ENCODE measurements around the gene PNKP.

Gene PNKP

DNA sequence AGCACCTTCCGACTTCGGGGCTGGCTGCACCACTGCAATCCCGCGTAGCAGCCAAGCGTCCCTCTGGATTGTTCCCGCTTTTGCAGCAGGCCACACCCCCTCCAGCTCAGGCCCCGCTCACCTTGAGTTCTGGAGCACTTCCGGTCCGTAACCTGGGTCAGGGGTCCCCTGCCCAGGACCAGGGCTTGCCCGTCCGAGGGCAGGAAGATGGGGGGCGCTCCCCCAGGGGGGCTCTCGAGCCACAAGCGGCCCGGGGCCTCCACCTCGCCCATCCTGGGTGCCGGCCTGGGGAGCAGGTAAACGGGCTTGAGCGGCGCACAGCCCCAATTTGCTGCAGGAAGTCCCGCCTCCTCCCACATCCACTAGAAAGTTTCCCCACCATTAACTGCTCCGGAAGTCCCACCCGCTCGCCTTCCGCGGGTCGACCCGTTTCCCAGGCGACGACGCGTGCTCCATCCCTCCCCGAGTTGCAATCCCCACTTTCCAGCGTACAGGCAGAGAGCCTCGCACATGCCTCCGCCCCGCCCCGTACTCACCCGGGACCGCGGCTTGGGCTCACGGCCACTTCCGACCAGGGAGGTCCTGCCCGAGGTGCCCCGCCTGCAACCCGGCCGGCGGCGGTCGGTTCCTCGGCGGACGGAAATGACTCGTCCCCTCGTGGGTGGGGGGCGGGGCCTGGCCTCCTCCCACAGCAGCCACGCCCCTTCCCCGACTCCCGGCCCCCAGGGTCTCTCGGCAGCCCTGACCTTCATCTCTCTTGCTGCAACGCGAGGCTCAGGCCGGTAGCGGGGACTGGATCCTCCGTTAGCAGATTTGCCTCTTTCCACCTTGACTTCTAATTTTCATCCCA, at the start of gene PNKP:
Gene PNKP (minus strand): TSS at position 644 of the 850 bp plus-strand sequence. CDS start 372 bp downstream, at position 272.
- DNase-seq (ENCODE audit: low spot score) = peak; percentile 96

DNA sequence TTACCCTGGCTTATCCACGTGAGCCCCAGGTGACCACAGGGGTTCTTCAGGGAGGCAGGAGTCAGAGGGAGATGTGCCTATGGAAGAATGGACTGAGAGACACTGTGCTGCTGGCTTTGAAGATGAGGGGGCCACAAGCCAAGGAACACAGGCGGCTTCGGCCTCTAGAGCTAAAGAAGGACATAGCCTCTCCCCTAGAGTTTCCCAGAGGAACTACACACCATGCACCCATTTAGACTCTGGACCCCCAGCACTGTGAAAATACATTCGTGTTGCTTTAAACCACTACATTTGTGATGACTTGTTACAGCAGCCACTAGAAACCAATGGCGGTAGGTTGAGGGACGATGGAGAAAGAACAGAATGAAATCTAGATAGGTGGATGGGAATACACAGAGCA, 47.9 kb upstream of the PNKP start:
- no peak for DNase-seq (ENCODE audit: low spot score)

DNA sequence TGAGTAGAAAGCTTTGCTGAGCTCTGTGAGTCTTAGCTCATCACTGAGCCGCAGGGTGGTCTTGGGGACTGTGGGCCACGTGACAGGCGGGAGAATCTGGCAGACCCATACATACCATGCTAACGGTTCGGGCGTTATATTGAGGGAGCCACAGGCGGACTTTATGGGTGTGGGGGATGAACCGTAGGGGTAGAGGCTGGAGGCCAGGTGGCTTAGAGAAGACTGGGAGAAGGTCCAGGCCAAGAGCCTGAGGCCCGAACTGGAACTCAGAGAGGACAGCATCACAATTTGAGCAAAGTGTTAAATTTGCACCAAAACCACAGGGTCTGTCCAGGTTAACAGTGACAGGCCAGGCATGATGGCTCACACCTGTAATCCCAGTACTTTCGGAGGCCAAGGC, 46.3 kb upstream of the PNKP start:
- DNase-seq (ENCODE audit: low spot score) = no peak

DNA sequence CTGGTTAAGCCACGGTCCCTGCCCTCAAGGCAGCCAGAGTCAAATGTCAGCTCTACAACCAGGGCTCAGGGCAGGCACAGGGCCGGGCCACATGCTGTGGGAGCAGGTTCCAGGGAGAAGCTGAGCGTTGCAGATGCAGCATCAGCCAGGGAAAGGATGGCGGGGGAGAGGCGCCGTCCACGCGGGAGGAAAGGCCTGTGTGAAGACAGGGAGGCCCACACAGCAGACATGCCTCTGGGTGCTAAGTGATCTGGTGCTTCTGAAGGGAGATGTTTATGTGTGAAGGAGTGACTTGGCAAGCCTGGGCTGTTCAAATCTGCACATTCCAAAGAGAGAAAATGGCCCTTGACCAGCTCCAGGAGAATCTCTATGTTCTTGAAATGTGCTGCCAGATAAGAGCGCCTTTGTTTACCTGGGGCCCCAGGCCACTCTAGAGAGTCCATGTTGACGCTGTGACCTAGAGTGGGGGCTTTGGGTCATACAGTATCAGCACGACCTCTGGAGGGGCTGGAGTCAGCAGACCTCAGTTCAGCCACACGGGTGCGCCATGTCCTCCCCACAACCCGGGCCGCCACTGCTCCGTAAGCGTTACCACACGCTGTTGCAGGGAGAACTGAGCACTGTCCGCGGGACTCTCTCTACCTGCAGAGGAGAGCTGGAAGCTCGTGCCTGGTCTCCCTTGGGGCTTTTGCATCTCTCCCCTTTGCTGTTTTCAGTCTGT, 45.7 kb upstream of the PNKP start:
- no peak for DNase-seq (ENCODE audit: low spot score)

DNA sequence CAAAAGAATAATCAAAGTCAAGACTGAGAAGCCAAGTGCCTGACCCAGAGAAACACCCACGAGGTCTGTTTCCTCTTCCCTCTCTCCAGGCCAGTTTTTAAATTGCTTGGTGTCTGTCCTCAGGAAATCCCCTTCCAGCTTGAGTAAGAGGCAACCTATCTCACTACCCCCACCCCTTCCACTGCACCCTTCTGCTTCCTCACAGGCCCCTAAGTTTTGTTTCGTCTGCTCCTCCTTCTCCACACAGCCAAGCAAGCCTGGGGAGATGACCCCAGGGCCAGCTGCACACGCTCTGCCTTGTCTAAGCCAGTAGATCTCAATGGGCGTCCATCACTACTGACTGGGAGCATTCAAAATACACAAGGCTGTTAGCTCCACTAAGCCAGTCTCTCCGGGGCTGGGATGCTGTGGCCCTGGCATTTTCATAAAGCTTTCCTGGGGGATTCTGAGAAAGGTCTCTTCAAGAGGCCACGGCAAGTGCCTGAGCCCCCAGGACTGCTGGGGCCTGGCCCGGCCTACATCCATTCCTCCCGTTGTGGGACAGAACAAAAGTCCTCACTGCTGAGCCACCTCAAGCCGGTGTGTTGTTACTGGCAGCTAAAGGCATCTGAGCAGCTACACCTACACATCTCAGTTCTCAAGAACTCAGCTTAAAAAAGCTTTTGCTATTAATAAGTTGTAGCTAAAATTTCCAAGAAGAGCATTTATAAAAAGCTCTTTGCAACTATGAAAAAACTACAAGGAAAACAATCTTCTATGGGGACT, 44.2 kb upstream of the PNKP start:
- DNase-seq (ENCODE audit: low spot score) = no peak

DNA sequence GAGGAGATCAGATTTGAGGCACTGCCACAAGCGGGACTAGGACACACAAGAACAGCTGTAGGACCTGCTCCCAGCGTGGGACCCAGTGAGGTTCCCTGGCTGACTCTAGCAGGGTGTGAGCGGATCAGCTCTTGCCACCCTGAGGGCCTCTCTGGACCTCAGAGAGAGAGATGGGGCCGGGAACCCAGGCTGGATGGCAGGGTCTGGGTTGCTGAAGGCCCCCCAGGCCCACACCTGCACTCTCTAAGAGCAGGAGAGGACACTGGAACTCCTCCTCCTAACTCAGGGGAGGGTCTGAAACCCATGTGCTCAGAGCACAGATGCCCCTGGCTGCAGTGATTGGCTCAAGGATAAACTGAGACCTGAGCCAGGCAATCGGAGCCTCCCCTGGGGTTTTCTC, 42.8 kb upstream of the PNKP start:
- DNase-seq (ENCODE audit: low spot score) = no peak

DNA sequence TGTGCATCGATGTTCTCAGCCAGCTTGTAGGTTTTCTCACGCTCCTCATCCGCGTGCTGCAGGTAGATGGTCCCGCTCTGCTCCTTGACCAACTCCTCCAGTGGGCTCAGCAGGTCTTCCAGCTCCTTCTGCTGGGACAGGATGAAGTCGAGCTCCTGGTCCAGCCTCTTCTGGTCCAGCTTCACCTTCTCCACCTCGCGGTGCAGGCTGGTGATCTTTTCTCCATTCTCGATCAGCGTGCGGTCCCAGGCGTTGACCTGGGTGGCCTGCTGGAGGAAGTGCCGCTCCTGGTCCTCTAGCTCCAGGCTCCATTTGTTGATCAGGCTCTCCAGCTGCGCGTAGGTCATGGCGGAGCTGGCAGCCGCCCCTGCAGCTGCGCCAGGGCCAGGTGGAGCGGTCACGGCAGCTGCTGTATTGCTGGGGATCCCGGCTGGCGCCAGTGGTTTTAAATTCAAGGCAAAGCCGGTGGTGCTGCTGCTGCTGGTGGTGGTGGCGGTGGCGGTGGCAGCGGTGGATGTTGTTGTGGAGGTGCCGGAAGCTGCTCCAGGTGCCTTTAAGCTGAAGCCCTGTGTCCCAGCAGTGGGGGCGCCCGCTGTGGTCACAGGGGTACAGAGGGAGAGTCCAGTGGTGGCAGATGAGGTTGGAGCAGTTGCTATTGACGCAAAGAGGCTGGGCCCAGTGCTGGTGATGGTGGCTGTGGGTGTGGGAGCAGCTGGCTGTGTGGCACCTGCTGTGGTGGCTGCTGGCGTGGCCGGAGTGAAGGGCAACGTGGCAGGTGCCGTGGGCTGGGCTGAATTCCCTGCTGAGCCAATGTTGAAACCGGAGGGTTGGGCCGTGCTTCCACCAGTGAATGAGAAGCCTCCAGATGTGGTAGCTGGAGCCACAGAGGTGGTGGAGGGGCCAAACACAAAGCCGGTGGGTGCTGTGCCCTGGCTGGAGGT, 41.4 kb upstream of the PNKP start:
- DNase-seq (ENCODE audit: low spot score) = no peak

DNA sequence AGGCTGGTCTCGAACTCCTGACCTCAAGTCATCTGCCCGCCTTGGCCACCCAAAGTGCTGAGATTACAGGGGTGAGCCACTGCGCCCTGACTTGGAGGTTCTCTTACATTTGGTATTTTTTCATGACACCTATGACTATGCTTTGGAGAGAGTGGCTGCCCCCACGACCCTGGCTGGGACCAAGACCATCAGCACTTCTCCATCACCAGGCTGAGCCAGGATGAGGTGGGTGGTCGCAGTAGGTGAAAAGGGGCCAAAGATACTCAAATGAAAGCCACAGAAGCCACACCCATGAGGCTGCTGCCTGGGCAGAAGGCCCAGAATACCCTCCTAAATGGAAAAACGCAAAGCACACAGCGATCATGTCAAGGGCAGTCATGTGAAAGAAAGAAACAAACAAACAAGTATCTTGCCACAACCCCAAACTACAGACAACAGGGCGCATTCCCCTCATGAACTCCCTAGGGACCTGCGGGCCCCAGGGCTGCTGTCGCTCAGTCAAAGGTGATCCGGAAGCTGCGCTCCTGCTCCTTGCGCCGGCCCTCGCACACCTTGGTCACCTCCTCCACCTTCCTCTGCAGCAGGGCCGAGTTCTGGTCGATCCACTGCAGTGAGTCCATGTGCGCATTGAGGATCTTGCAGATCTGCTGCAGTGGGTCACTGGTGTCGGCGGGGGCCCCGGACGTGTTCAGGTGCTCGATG, 40.5 kb upstream of the PNKP start:
- DNase-seq (ENCODE audit: low spot score) = no peak

DNA sequence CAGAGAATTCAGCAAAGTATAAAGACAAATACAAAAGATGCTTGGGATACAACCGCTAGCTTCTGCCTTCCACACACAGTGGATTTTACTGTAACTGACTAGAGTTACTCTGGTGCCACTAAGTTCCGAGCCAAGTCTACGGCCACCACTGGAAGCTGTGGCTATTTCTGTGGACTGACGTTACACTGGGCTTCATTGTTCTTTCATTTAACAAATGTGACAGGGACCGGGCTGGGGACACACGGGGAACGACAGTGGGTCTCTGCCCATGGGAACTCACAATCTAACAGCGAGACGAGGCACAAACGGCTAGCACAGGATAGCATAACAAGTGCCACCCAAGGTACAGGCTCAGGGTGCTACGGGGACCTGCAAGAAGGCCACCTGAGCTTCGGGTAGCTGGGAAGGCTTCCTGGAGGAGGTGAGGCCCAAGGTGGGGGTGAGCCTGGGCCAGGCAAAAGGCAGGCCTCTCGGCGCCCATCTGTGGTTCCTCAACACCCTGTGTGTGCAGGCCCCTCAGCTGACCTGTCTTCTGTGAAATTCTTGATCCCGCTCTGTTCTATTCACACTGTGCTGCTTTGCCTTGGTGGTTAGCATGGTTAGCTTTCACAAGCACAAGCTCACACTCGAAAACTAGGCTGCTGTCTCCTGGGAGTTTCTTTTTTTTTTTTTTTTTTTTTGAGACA, 39.6 kb upstream of the PNKP start:
- DNase-seq (ENCODE audit: low spot score) = no peak

DNA sequence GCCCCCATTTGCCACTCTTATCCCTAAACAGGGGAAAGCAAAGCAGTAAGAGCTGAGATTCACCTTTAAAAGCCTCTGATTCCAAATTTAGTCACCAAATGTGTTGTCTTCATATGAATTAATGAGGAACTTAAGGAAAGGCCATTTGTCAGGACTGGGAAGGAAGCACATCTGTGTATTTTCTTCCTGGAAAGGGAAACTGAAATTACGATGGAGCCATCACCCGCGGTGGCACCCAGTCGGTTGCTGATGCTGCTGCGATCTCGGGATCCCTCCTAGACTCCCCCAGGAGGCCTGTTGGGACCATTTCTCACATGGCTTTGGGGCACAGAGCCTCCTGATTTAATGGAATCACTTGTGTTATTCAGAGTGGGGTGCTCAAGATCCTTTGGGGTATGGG, 36.8 kb upstream of the PNKP start:
- no peak for DNase-seq (ENCODE audit: low spot score)

DNA sequence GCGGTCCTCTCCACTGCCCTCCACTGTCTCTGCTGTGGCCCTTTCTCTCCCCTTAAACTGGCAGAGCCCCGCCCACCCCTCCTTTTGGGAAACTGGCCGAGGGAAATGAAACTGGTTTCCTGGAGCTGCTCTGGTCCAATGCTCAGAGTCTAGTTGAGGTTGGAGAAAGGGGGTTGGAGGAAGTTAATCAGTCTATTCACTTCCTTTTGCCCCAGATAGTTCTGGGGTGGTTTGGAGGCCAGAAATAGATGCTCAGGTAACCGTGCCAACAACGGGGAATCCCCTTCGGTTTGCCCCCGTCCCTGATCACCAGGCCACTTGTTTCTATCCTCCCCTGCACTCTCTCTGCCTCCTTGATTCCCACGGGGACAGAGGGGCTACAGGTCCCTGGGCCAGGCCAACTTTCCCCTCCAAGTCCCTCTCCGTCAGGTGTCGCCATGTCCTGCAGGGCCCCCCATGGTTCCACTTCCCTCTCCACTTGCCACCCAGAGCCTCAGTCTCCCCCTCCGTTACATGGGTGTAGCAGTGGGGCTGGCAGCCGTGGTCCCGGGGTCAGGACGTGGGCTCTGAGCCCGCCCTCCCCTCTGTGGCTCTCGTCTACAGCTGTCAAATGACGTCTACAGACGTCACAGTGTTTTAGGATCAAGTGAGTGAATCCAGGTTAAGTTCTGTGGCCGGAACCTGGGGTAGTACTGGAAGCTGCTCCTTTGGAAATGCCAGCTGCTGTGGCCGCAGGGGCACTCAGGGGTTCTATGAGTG, 29.7 kb upstream of the PNKP start, which contains the start of gene IL4I1:
Gene IL4I1 (minus strand): TSS at position 25 of the 759 bp plus-strand sequence. CDS start 727 bp downstream, outside the sequence.
- DNase-seq (ENCODE audit: low spot score) = no peak

DNA sequence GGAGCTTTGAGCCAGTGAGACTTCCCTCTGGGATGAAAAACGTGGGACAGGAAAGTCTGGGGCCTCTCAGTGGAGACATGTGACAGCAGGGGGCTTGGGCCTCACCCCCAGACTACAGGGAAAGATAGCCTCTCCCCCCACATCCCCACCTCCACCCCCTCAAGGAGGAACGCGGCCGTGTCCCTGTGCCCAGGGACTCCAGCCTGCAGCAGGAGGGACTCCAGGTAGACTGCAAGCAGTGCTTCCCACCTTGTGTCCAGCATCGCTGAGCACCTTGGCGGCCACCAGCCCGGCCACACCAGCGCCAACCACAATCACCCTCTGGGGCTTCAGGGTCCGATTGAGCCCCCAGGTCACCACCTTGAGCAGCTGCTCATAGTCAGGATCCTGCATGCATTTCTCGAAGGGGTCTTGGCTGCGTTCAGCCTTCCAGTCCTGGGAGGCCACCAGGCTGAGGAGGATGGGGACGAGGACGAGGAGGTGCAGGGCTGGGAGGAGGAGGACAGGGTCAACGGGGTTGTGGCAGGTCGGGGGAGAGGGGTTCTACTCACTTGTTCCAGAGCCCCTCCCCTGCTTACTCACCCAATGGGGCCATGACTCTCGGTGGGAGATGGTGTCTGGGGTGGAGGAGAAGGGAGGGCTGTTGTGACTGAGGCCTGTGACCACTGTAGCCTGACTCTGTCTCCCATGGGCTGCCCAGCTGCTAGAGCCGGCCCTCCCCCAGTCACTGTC, 28.4 kb upstream of the PNKP start:
- no peak for DNase-seq (ENCODE audit: low spot score)

DNA sequence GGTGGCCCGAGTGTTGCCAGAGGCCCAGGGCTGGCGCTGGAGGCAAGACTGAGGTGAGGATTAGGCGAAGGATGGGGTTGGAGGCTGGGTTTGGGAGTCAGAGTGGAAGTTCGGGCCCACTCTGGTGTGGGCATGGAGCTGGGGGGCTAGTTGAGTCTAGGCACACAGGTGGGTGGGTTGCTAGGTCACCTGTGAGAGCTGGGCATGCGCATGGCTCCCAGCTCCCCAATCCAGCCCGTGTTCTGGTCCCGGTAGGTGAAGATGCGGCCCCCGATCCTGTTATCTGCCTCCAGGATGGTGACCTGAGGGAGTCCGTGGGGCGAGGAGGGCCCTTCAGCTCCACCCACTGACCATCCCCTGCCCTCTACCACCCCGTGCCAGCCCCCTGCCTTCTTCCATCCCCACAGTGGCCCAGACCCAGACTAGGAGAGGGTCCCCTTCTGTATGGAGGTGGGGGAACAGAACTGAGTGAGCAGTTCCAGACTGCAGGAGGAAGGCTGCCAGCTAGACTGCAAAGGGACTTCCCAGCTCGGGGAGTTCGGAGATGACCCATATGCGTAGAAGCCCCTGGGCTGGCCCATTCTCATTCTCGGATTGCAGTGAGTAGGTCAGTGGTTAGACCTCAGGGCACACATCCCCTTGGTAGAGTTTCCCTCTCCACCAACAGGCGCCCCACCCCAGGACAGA, 27.6 kb upstream of the PNKP start:
- no peak for DNase-seq (ENCODE audit: low spot score)

DNA sequence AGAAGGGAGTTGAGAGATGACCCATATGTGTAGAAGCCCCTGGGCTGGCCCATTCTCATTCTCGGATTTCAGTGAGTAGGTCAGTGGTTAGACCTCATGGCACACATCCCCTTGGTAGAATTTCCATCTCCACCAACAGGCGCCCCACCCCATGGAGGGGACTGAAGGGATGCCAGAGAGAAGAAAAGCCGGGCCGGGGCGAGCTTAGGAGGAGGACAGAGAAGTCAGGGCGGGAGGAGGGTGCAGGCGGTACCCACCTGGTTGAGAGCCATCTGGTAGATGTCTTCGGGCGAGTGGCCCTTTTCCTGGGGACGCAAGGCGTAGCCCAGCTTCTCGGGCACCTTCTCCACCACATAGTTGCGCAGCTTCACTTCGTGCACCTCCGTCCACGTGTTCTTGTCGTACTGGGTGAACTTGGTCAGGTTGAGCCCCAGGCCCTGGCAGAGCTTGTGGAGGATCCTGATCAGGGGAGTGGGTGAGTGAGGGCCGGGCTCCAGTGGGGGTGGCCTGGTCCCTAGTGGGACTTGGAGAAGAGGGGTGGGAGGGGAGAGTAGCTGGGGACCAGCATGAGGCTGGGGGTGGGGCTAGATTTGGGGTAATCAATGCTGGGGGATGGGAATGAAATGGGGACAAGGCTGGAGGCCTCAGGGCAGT, 26.8 kb upstream of the PNKP start:
- no peak for DNase-seq (ENCODE audit: low spot score)

DNA sequence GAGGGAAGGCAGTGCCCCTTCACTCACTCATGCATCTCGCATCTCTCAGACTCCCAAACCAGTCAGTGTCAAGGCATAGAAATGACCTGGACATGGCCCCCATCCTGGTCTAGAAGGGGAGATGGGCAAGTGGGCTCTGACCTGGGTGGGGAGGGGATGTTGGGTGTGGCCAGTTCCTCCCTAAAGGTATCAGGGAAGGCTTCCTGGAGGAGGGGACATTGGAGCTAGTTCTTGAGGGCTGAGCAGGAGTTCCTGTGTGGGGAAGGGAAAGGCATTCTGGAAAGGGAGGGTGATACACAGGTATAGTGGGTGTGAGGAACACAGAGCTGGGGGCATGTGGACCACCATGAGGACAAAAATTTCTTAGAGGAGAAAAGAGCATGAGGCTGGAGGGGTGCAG, 25.3 kb upstream of the PNKP start:
- no peak for DNase-seq (ENCODE audit: low spot score)

DNA sequence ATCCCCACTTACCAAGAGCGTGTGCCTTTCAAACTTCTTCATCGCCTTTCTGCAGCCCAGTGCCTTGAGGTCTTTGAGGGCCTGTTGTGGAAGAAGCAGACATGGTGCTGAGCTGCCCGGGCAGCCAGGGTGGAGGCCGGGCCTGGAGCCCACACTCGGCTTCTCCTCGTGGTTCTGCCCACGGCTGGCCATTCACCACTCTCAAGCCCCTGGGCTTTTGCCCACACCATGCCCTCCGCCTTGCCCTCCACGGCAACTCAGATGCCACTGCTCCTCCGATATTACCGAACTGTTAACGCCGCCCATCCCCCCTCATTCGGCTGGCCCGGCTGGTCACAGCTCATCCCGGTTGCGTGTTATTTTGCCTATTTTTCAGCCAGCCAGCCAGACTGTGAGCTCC, 24.0 kb upstream of the PNKP start:
- DNase-seq (ENCODE audit: low spot score) = no peak

All from cerebellar cortex (tissue), 1 donor.